22Rv1 (cell line): Measurements from ENCODE around the gene KCNJ5.

ENCODE experiments used
- H3K27ac ChIP-seq: fragments of 450-650 bp; 2 replicates; pipeline ENCODE4 v1.5.1; 2017
- CTCF ChIP-seq: fragments of 450-650 bp; IDR thresholded peaks from 2 replicates; pipeline ENCODE4 v1.5.1; 2017; ENCODE audit warnings: mild to moderate bottlenecking
- ZFX ChIP-seq: fragments of 450-650 bp; IDR thresholded peaks from 2 replicates; pipeline ENCODE4 v1.6.1; 2017; ENCODE audit warnings: antibody characterized with exemption, borderline replicate concordance

The KCNJ5 gene

GRCh38 chr11:128852327-128853023, 38.7 kb upstream of the KCNJ5 start:
- no peak for TF ChIP-seq ZFX
- no peak for TF ChIP-seq CTCF
- no peak overlapping the region for H3K27ac ChIP-seq

GRCh38 chr11:128853559-128853958, 37.6 kb upstream of the KCNJ5 start:
- H3K27ac ChIP-seq = no peak overlapping the region
- TF ChIP-seq ZFX (no peak), CTCF (no peak)

- TF ChIP-seq CTCF (no peak), ZFX (no peak)
Observed at GRCh38 chr11:128854841-128855240, 36.3 kb upstream of the KCNJ5 start.

GRCh38 chr11:128856241-128856640, 34.9 kb upstream of the KCNJ5 start:
- TF ChIP-seq ZFX (no peak), CTCF (no peak)
- H3K27ac ChIP-seq = no peak overlapping the region

More at GRCh38 chr11:128854841-128855240, 36.3 kb upstream of the KCNJ5 start:
- H3K27ac ChIP-seq = no peak overlapping the region

GRCh38 chr11:128857341-128857740, 33.8 kb upstream of the KCNJ5 start:
- H3K27ac ChIP-seq = no peak overlapping the region
- TF ChIP-seq ZFX (no peak), CTCF (no peak)

GRCh38 chr11:128859563-128860441, 31.4 kb upstream of the KCNJ5 start:
- H3K27ac ChIP-seq = no peak overlapping the region
- TF ChIP-seq CTCF = peak; percentile 99
- no peak for TF ChIP-seq ZFX
